Sigmoid colon (tissue), 4 donors: ENCODE data around the gene OR8B4.

Source experiments
- CTCF ChIP-seq, 4 experiments: fragments of 450-650 bp in 3 of 4; fragments of 200-600 bp in 1 of 4; IDR thresholded peaks; one replicate each; pipeline ENCODE4 v1.5.1; 2016 to 2019; ENCODE audit warnings: antibody characterized with exemption in 4 of 4, mild to moderate bottlenecking in 3 of 4, moderate library complexity in 2 of 4
- EP300 ChIP-seq, 4 donors: sonication (generic); formaldehyde crosslinking; IDR thresholded peaks; one replicate each; pipeline ENCODE4 v1.6.1; 2017; ENCODE audit warnings: antibody characterized with exemption in 4 of 4
- POLR2A ChIP-seq, 2 donors: fragments of 450-650 bp; IDR thresholded peaks; one replicate each; pipeline ENCODE4 v1.6.1; 2016; ENCODE audit warnings: antibody characterized with exemption in 2 of 2, mild to moderate bottlenecking in 2 of 2, moderate library complexity in 2 of 2

DNA sequence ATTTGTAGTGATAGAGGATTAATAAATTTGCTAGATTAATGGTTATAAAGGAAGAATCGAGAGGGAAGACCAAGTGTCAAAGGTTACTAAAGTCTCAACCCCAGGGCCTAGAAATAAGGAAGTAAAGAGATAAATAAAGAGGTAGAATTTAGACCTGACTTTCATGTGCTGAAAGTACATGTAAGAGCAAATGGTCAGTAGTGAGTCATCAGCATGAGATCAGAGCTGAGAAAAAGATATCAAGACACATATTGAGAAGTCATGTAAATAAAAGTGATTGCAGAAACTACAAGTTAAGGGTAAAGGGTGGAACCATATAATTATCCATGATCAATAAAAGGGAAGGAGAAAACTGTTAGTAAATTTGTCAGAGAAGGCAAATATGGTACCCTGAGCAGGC lies 22.2 kb upstream of the OR8B4 start:
- no peak for TF ChIP-seq EP300 (IDR thresholded peaks at IDR 0.05)
- TF ChIP-seq POLR2A (IDR thresholded peaks at IDR 0.05): no peak
- TF ChIP-seq CTCF (IDR thresholded peaks at IDR 0.05): no peak
